ENCODE results near the gene ABCD2.
"Not testable (repeated sequence)": the region's sequence is repeated elsewhere in the genome, so short reads cannot be mapped to it uniquely, and the experiment has no call there.

The ABCD2 gene

GRCh38 chr12:39538679-39539104 is 80.9 kb downstream of the ABCD2 start:
- no peak for DNase-seq (ENCODE audit: low read depth in 2 of 2)

- no peak for DNase-seq (ENCODE audit: low read depth in 2 of 2)
Measured at GRCh38 chr12:39533951-39534350, 85.7 kb downstream of the ABCD2 start.

- DNase-seq (ENCODE audit: low read depth in 2 of 2), result no peak
Measured at GRCh38 chr12:39532448-39532847, 87.2 kb downstream of the ABCD2 start.

DNA sequence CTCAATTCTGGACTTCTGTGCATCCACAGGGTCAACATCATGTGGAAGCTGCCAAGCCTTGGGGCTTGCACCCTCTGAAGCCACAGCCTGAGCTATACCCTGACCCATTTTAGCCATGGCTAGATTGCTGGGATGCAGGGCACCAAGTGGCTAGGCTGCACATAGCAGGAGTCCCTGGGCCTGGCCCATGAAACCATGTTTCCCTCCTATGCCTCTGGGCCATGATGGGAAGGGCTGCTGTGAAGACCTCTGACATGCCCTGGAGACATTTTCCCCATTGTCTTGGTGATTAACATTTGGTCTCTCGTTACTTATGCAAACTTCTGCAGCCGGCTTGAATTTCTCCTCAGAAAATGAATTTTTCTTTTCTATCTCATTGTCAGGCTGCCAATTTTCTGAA is 92.6 kb downstream of the ABCD2 start:
- DNase-seq (ENCODE audit: low read depth in 2 of 2), result no peak

DNA sequence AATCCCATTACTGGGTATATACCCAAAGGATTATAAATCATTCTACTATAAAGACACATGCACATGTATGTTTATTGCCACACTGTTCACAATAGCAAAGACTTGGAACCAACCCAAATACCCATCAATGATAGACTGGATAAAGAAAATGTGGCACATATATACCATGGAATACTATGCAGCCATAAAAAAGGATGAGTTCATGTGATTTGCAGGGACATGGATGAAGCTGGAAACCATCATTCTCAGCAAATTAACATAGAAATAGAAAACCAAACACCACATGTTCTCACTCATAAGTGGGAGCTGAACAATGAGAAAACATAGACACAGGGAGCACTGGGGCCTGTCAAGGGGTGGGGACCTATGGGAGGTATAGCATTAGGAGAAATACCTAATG is 97.4 kb downstream of the ABCD2 start:
- DNase-seq (ENCODE audit: low read depth in 2 of 2), result not testable (repeated sequence)

DNA sequence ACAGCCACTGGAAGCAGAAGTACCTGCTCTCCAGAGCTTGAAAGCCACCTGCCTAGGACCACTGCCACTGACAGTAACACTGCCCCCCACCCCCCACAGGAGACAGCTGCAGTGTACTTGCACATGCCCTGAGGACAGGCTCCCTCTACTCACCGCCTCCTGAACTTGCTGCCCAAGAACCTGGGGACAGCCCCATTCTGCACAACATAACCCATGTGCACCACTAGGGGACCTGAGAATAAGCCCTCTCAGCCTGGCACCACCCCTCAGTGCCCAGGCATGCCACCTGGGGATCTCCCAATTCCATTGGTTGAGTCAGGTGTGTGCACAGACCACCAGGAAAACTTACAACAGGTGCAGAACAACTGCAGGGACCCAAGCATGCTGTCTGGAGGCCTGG is 109.6 kb downstream of the ABCD2 start:
- DNase-seq (ENCODE audit: low read depth in 2 of 2), result no peak

- no peak for DNase-seq (ENCODE audit: low read depth in 2 of 2)
Measured at GRCh38 chr12:39505554-39505953, 114.0 kb downstream of the ABCD2 start.

GRCh38 chr12:39505023-39505422 is 114.6 kb downstream of the ABCD2 start:
- no peak for DNase-seq (ENCODE audit: low read depth in 2 of 2)

GRCh38 chr12:39503439-39503838 is 116.2 kb downstream of the ABCD2 start:
- DNase-seq (ENCODE audit: low read depth in 2 of 2), result no peak

- DNase-seq (ENCODE audit: low read depth in 2 of 2), result no peak
Measured at GRCh38 chr12:39502726-39503125, 116.9 kb downstream of the ABCD2 start.
